DND-41 (cell line): ENCODE results near the gene HUNK.

ENCODE experiments used
- EZH2 ChIP-seq: IDR thresholded peaks from 3 replicates; pipeline ENCODE4 v1.6.1; 2012; ENCODE audit warnings: borderline replicate concordance, low read depth, mild to moderate bottlenecking, moderate library complexity, low read length, inconsistent platforms; ENCODE audit not compliant: severe bottlenecking
- TF ChIP-seq, protein P1 (sequence below): IDR thresholded peaks from 2 replicates; pipeline ENCODE4 v1.5.1; 2012; ENCODE audit warnings: borderline replicate concordance, low read length, moderate library complexity, mild to moderate bottlenecking; ENCODE audit not compliant: poor library complexity, severe bottlenecking; ENCODE audit errors: extremely low read depth

DNA sequence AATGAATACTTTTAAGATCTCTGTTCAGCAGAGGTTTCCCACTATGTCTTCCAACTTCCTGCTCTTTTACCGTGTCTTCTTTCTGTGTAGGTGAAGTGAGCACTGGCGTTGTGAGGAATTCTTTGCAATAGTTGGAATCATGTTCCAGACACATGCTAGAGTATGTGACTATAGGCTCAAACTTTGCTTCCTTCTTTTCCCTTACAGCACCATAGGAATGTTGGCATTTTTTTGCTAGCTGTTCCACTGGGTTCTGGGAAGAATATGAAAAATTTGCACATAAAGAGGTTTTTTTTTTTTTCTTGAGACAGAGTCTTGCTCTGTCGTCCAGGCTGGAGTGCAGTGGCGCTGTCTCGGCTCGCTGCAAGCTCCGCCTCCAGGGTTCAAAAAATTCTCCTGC lies 15.7 kb upstream of the HUNK start:
- no peak for TF ChIP-seq EZH2
- TF ChIP-seq, protein P1, sequence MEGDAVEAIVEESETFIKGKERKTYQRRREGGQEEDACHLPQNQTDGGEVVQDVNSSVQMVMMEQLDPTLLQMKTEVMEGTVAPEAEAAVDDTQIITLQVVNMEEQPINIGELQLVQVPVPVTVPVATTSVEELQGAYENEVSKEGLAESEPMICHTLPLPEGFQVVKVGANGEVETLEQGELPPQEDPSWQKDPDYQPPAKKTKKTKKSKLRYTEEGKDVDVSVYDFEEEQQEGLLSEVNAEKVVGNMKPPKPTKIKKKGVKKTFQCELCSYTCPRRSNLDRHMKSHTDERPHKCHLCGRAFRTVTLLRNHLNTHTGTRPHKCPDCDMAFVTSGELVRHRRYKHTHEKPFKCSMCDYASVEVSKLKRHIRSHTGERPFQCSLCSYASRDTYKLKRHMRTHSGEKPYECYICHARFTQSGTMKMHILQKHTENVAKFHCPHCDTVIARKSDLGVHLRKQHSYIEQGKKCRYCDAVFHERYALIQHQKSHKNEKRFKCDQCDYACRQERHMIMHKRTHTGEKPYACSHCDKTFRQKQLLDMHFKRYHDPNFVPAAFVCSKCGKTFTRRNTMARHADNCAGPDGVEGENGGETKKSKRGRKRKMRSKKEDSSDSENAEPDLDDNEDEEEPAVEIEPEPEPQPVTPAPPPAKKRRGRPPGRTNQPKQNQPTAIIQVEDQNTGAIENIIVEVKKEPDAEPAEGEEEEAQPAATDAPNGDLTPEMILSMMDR = no peak
